LNCaP clone FGC (cell line): ENCODE data around the gene PKP3.
"Not testable (repeated sequence)": the region's sequence is repeated elsewhere in the genome, so short reads cannot be mapped to it uniquely, and the experiment has no call there.

Experiments used
- DNase-seq: peaks from one replicate; pipeline ENCODE4 v3.0.0-alpha.2; 2011; ENCODE audit warnings: low read depth
- H3K4me3 ChIP-seq: 2 replicates; pipeline ENCODE4 v1.5.1; 2011; ENCODE audit warnings: mild to moderate bottlenecking, low read depth, low read length, control low read depth
- TF ChIP-seq, protein P1 (sequence below): IDR thresholded peaks from 2 replicates; pipeline ENCODE4 v1.5.1; 2012; ENCODE audit warnings: mild to moderate bottlenecking; ENCODE audit not compliant: control insufficient read depth, insufficient read depth; ENCODE audit errors: extremely low read depth

The PKP3 gene

GRCh38 chr11:431921-432320 lies 37.9 kb downstream of the PKP3 start:
- TF ChIP-seq, protein P1, sequence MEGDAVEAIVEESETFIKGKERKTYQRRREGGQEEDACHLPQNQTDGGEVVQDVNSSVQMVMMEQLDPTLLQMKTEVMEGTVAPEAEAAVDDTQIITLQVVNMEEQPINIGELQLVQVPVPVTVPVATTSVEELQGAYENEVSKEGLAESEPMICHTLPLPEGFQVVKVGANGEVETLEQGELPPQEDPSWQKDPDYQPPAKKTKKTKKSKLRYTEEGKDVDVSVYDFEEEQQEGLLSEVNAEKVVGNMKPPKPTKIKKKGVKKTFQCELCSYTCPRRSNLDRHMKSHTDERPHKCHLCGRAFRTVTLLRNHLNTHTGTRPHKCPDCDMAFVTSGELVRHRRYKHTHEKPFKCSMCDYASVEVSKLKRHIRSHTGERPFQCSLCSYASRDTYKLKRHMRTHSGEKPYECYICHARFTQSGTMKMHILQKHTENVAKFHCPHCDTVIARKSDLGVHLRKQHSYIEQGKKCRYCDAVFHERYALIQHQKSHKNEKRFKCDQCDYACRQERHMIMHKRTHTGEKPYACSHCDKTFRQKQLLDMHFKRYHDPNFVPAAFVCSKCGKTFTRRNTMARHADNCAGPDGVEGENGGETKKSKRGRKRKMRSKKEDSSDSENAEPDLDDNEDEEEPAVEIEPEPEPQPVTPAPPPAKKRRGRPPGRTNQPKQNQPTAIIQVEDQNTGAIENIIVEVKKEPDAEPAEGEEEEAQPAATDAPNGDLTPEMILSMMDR: no peak
- H3K4me3 ChIP-seq: no peak overlapping the region
- DNase-seq: no peak

- DNase-seq: no peak
- TF ChIP-seq, protein P1: no peak
- no peak overlapping the region for H3K4me3 ChIP-seq
Observed at GRCh38 chr11:432501-433100, 38.6 kb downstream of the PKP3 start.

DNA sequence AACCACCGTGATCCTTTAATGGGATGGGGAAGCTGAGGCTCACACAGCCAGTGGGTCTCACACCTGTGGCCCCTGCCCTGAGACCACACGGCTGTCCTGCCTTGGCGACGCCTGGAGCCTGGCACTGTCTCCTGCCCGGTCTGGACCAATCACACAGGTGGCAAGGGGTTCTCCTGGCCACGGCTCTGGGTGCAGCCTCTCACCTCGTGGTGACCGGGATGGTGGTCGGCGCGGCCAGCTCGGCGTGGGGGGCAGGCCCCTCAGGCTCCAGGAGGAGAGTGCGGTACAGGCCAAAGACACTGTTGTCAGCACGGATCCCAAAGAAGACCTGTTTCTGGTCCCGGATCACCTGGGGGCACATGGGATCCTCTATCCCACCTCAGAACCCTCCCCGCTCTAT lies 39.1 kb downstream of the PKP3 start:
- DNase-seq: no peak
- TF ChIP-seq, protein P1: no peak
- H3K4me3 ChIP-seq: no peak overlapping the region

GRCh38 chr11:433641-434040 lies 39.6 kb downstream of the PKP3 start:
- TF ChIP-seq, protein P1: no peak
- H3K4me3 ChIP-seq: no peak overlapping the region
- DNase-seq: no peak

DNA sequence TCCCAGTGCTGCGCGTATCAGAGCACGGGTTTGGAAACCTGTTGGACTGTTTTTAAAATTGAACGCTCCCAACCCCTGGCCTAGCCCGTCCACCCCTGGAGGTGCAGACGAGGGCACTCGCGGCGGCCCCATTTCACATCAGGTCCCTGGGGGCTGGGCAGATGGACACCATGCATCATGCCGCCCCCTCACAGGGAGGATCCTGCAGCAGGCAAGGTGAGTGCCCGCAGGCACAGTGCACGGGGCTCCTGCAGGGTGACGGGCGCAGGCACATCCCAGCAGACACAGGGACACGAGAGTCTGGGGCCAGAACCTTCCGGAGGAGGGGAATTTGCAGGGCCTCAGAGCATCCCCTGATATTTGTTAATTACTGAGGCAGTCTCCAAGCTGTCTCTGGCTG lies 40.5 kb downstream of the PKP3 start:
- no peak for DNase-seq
- no peak overlapping the region for H3K4me3 ChIP-seq
- TF ChIP-seq, protein P1: no peak

DNA sequence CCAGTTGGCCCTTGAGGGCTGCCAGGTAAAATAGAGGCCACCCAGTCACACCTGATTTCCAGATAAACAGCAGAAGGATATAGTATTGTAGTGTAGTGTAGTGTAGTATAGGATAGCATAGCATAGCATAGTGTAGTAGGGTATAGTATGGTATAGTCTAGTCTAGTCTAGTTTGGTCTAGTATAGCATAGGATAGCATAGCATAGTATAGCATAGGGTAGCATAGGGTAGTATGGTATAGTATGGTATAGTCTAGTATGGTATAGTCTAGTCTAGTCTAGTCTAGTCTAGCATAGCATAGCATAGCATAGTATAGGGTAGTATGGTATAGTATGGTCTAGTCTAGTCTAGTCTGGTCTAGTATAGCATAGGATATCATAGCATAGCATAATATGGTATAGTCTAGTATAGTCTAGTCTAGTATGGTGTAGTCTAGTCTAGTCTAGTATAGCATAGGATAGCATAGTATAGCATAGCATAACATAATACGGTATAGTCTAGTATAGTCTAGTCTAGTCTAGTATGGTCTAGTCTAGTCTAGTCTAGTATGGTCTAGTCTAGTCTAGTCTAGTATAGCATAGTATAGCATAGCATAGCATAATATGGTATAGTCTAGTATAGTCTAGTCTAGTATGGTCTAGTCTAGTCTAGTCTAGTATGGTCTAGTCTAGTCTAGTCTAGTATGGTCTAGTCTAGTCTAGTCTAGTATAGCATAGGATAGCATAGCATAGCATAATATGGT lies 41.2 kb downstream of the PKP3 start:
- not testable (repeated sequence) for H3K4me3 ChIP-seq, DNase-seq

DNA sequence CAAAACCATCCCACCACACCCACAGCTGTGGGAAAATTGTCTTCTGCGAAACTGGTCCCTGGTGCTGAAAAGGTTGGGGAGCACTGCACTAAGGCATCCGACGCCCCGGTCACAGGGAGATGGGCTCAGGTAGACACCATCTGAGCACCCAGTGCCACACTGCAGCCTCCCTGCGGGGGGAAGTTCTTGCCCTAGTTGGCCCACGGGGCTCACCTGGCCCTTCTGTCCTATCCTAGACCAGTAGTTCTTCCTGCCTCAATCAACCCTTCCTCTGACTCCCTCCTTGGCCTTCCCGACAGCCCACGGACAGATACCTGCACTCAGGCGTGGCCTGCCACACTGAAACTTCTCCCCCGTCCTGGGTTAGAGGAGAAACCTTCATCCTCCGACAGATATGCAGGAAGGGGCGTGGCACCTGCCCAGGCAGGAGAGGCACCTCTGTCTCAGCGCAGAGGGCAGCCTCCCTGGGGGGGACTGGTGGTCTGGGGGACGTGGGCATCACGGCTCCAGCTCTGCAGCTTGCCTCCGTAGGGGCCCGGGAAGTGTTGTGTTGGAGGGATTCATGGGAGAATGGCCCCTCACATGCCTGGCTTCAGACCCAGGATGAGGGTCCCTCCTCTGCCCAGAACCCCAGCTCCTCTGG lies 43.3 kb downstream of the PKP3 start:
- TF ChIP-seq, protein P1: no peak
- no peak overlapping the region for H3K4me3 ChIP-seq
- no peak for DNase-seq
